IMR-90 (cell line): ENCODE measurements around the gene KLHL29.

Experiments used
- CHD1 ChIP-seq: IDR thresholded peaks from 2 replicates; pipeline ENCODE4 v1.6.1; 2012; ENCODE audit warnings: low read depth, low read length, improper control_type of control experiment
- MAFK ChIP-seq: IDR thresholded peaks from 2 replicates; pipeline ENCODE4 v1.6.1; 2012; ENCODE audit warnings: low read depth, low read length, improper control_type of control experiment
- MXI1 ChIP-seq: IDR thresholded peaks from 2 replicates; pipeline ENCODE4 v1.6.1; 2012; ENCODE audit warnings: low read depth, mild to moderate bottlenecking, low read length, moderate library complexity, borderline replicate concordance
- NFE2L2 ChIP-seq: fragments of 150-350 bp; IDR thresholded peaks from 2 replicates; pipeline ENCODE4 v1.6.1; 2016; ENCODE audit warnings: low read depth, mild to moderate bottlenecking, low read length
- POLR2A ChIP-seq: IDR thresholded peaks from 2 replicates; pipeline ENCODE4 v1.6.1; 2012; ENCODE audit warnings: mild to moderate bottlenecking, low read depth, low read length
- RAD21 ChIP-seq: IDR thresholded peaks from 2 replicates; pipeline ENCODE4 v1.6.1; 2012; ENCODE audit warnings: low read length, improper control_type of control experiment
- RCOR1 ChIP-seq: IDR thresholded peaks from 2 replicates; pipeline ENCODE4 v1.6.1; 2012; ENCODE audit warnings: mild to moderate bottlenecking, low read length, improper control_type of control experiment; ENCODE audit not compliant: insufficient replicate concordance
- RFX5 ChIP-seq: IDR thresholded peaks from 2 replicates; pipeline ENCODE4 v1.8.0; 2012; ENCODE audit warnings: low read depth, mild to moderate bottlenecking, low read length, moderate library complexity
- SMC3 ChIP-seq: fragments of 150-350 bp; IDR thresholded peaks from 2 replicates; pipeline ENCODE4 v1.6.1; 2016; ENCODE audit warnings: low read depth, mild to moderate bottlenecking, antibody characterized with exemption, low read length, moderate library complexity
- TF ChIP-seq, protein P1 (sequence below): fragments of 150-350 bp; IDR thresholded peaks from 2 replicates; pipeline ENCODE4 v1.6.1; 2016; ENCODE audit warnings: low read depth, mild to moderate bottlenecking, low read length, moderate library complexity, borderline replicate concordance
- TF ChIP-seq, protein P2 (sequence below): conservative IDR thresholded peaks from 2 replicates; pipeline ENCODE4 v1.5.1; 2012; ENCODE audit warnings: mild to moderate bottlenecking, low read depth, low read length, improper control_type of control experiment
- TF ChIP-seq, protein P3 (sequence below): fragments of 150-350 bp; IDR thresholded peaks from 2 replicates; pipeline ENCODE4 v1.6.1; 2017; ENCODE audit warnings: mild to moderate bottlenecking, antibody characterized with exemption, low read length, low read depth

DNA sequence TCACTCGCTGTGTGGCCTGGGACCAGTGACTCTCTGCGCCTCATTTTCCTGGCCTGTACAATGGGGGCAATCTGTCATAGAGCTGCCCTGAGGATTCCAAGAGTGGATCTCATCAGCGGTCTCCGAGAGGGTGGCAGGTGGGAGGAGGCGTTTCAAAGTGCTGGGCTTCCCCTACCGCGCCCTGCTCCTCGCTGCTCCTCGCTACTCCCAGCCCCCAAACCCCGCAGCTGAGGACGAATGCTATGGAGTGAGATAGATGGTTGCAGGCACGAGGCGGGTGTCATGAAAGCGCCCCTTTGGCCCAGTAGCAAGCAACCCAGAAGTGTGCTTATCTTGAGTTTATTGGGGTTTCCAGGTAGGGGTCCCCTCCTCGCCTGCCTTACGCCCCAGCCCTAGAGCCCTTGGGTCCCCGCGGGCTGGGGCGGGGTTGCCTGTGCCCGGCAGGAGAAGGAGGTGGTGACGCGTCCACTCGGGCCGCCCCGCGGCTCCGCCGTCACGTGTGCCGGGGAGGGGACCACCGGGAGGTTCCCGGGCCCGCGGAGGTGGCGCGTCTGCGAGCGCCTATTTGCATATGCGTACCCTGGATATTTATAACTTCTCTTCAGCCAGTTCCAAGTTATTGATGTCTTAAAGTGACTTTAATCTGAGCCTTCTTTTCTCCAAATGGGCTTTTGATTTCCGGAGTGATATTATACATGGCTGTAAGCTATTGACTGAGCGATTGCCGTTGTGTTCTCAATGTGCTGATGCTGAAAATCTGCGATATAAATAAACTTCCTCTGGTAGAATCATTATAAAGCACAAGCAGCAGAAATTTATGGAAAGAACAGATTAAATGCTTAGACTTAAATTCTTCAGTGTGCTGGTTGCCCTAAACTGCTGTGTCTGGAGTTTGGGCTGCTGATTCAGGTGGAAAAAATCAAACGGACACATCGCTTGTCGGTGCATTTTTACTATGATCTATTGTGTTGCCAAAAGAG is 278.3 kb downstream of the KLHL29 start:
- no peak for TF ChIP-seq CHD1
- TF ChIP-seq, protein P1, sequence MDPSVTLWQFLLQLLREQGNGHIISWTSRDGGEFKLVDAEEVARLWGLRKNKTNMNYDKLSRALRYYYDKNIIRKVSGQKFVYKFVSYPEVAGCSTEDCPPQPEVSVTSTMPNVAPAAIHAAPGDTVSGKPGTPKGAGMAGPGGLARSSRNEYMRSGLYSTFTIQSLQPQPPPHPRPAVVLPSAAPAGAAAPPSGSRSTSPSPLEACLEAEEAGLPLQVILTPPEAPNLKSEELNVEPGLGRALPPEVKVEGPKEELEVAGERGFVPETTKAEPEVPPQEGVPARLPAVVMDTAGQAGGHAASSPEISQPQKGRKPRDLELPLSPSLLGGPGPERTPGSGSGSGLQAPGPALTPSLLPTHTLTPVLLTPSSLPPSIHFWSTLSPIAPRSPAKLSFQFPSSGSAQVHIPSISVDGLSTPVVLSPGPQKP = no peak
- no peak for TF ChIP-seq RCOR1
- TF ChIP-seq, protein P2, sequence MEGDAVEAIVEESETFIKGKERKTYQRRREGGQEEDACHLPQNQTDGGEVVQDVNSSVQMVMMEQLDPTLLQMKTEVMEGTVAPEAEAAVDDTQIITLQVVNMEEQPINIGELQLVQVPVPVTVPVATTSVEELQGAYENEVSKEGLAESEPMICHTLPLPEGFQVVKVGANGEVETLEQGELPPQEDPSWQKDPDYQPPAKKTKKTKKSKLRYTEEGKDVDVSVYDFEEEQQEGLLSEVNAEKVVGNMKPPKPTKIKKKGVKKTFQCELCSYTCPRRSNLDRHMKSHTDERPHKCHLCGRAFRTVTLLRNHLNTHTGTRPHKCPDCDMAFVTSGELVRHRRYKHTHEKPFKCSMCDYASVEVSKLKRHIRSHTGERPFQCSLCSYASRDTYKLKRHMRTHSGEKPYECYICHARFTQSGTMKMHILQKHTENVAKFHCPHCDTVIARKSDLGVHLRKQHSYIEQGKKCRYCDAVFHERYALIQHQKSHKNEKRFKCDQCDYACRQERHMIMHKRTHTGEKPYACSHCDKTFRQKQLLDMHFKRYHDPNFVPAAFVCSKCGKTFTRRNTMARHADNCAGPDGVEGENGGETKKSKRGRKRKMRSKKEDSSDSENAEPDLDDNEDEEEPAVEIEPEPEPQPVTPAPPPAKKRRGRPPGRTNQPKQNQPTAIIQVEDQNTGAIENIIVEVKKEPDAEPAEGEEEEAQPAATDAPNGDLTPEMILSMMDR = no peak
- no peak for TF ChIP-seq RFX5
- TF ChIP-seq NFE2L2 = no peak
- TF ChIP-seq RAD21 = no peak
- no peak for TF ChIP-seq MAFK
- TF ChIP-seq POLR2A = no peak
- TF ChIP-seq MXI1 = no peak
- TF ChIP-seq, protein P3, sequence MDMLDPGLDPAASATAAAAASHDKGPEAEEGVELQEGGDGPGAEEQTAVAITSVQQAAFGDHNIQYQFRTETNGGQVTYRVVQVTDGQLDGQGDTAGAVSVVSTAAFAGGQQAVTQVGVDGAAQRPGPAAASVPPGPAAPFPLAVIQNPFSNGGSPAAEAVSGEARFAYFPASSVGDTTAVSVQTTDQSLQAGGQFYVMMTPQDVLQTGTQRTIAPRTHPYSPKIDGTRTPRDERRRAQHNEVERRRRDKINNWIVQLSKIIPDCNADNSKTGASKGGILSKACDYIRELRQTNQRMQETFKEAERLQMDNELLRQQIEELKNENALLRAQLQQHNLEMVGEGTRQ = peak; percentile 76
- no peak for TF ChIP-seq SMC3
